Keratinocyte (primary cell): ENCODE measurements around the gene CDT1.

Source experiments
- EZH2 ChIP-seq: IDR thresholded peaks from one replicate; pipeline ENCODE4 v1.6.1; 2012; ENCODE audit warnings: inconsistent platforms, mild to moderate bottlenecking, low read length, moderate library complexity
- TF ChIP-seq, protein P1 (sequence below), 3 experiments: IDR thresholded peaks in 1 of 3; conservative IDR thresholded peaks in 1 of 3; optimal IDR thresholded peaks in 1 of 3; 2 replicates in 2 of 3; 3 replicates in 1 of 3; pipeline versions ENCODE3 to v1.5.1; 2011; ENCODE audit warnings: low read length in 3 of 3, mild to moderate bottlenecking in 3 of 3, moderate library complexity in 2 of 3, control low read depth in 1 of 3, inconsistent platforms in 1 of 3; ENCODE audit not compliant: insufficient read depth in 2 of 3; ENCODE audit errors: extremely low read depth in 1 of 3

- TF ChIP-seq, protein P1, sequence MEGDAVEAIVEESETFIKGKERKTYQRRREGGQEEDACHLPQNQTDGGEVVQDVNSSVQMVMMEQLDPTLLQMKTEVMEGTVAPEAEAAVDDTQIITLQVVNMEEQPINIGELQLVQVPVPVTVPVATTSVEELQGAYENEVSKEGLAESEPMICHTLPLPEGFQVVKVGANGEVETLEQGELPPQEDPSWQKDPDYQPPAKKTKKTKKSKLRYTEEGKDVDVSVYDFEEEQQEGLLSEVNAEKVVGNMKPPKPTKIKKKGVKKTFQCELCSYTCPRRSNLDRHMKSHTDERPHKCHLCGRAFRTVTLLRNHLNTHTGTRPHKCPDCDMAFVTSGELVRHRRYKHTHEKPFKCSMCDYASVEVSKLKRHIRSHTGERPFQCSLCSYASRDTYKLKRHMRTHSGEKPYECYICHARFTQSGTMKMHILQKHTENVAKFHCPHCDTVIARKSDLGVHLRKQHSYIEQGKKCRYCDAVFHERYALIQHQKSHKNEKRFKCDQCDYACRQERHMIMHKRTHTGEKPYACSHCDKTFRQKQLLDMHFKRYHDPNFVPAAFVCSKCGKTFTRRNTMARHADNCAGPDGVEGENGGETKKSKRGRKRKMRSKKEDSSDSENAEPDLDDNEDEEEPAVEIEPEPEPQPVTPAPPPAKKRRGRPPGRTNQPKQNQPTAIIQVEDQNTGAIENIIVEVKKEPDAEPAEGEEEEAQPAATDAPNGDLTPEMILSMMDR (optimal IDR thresholded peaks at IDR 0.05 in 1 of 3, IDR thresholded peaks at IDR 0.05 in 1 of 3, conservative IDR thresholded peaks at IDR 0.05 in 1 of 3; ENCODE audit: extremely low read depth in 1 of 3, insufficient read depth in 2 of 3, low read length in 3 of 3): no peak
- no peak for TF ChIP-seq EZH2
Observed at GRCh38 chr16:88854306-88855111, 50.9 kb downstream of the CDT1 start.
